GM12878 (cell line): ENCODE results near the gene SH3YL1.
"Not testable (repeated sequence)": the region's sequence is repeated elsewhere in the genome, so short reads cannot be mapped to it uniquely, and the experiment has no call there.

Experiments
- CTCF ChIP-seq, 3 experiments: IDR thresholded peaks in 2 of 3; conservative IDR thresholded peaks in 1 of 3; 2 replicates each; pipeline ENCODE4 v1.5.1; 2011; ENCODE audit warnings: low read depth in 3 of 3, low read length in 3 of 3, mild to moderate bottlenecking in 3 of 3, control low read depth in 2 of 3, moderate library complexity in 2 of 3, inconsistent platforms in 1 of 3, mixed read lengths in 1 of 3; ENCODE audit not compliant: control insufficient read depth in 2 of 3, insufficient read depth in 1 of 3; ENCODE audit errors: extremely low read depth in 1 of 3
- EGR1 ChIP-seq, 2 experiments: IDR thresholded peaks; 1 replicate in 1 of 2; 2 replicates in 1 of 2; pipeline ENCODE4 v1.6.1; 2011 to 2012; ENCODE audit warnings: low read depth in 2 of 2, low read length in 2 of 2, borderline replicate concordance in 1 of 2, mild to moderate bottlenecking in 1 of 2, moderate library complexity in 1 of 2
- PBX3 ChIP-seq: IDR thresholded peaks from 2 replicates; pipeline ENCODE4 v1.6.1; 2011; ENCODE audit warnings: mild to moderate bottlenecking, low read depth, low read length, moderate library complexity; ENCODE audit not compliant: insufficient replicate concordance
- POLR2A ChIP-seq: IDR thresholded peaks from 2 replicates; pipeline ENCODE4 v1.6.1; 2011; ENCODE audit warnings: low read depth, mild to moderate bottlenecking, low read length
- POLR2AphosphoS5 ChIP-seq: IDR thresholded peaks from 2 replicates; pipeline ENCODE4 v1.6.1; 2011; ENCODE audit warnings: mild to moderate bottlenecking, low read length, inconsistent platforms
- STAT1 ChIP-seq: fragments of 450-650 bp; conservative IDR thresholded peaks from 2 replicates; pipeline ENCODE4 v1.6.1; 2014; ENCODE audit warnings: antibody characterized with exemption, mild to moderate bottlenecking

- TF ChIP-seq PBX3; POLR2A; EGR1 (IDR thresholded peaks at IDR 0.05; ENCODE audit: borderline replicate concordance in 1 of 2, low read depth in 2 of 2, low read length in 2 of 2); STAT1; POLR2AphosphoS5: not testable (repeated sequence)
- peak in 2 of 3 experiments; percentile 26 to 35; a peak in 2 of 6 replicates for TF ChIP-seq CTCF (IDR thresholded peaks at IDR 0.05 in 2 of 3, conservative IDR thresholded peaks at IDR 0.05 in 1 of 3; ENCODE audit: control insufficient read depth in 2 of 3, extremely low read depth in 1 of 3, insufficient read depth in 1 of 3, low read depth in 3 of 3, low read length in 3 of 3)
Measured at GRCh38 chr2:172120-172519, 91.7 kb downstream of the SH3YL1 start.
